ENCODE data around the gene OXSR1.

OXSR1 gene

GRCh38 chr3:38169027-38169317, 3.6 kb downstream of the OXSR1 start:
- DNase-seq: no peak

- no peak for DNase-seq
Observed at GRCh38 chr3:38170722-38171121, 5.4 kb downstream of the OXSR1 start.

GRCh38 chr3:38171622-38172021, 6.3 kb downstream of the OXSR1 start:
- DNase-seq: no peak

GRCh38 chr3:38173834-38174418, 8.6 kb downstream of the OXSR1 start:
- no peak for DNase-seq

- no peak for DNase-seq
Observed at GRCh38 chr3:38177181-38177580, 11.8 kb downstream of the OXSR1 start.

GRCh38 chr3:38186781-38187180, 21.4 kb downstream of the OXSR1 start:
- DNase-seq: no peak

GRCh38 chr3:38190481-38190881, 25.1 kb downstream of the OXSR1 start:
- DNase-seq: no peak

- peak in 1 of 2 donors; percentile 53 for DNase-seq
Observed at GRCh38 chr3:38202931-38203330, 37.6 kb downstream of the OXSR1 start.

- no peak for DNase-seq
Observed at GRCh38 chr3:38203690-38204089, 38.4 kb downstream of the OXSR1 start.

GRCh38 chr3:38204599-38205471, 39.5 kb downstream of the OXSR1 start:
- no peak for DNase-seq

- DNase-seq: no peak
Observed at GRCh38 chr3:38205472-38205805, 40.1 kb downstream of the OXSR1 start.

GRCh38 chr3:38207254-38208003, 42.1 kb downstream of the OXSR1 start:
- DNase-seq: no peak

GRCh38 chr3:38210141-38210757, 44.9 kb downstream of the OXSR1 start:
- peak in 1 of 2 donors; percentile 11 for DNase-seq

GRCh38 chr3:38212141-38212540, 46.8 kb downstream of the OXSR1 start:
- no peak for DNase-seq

- no peak for DNase-seq
Observed at GRCh38 chr3:38214560-38214959, 49.2 kb downstream of the OXSR1 start.

- DNase-seq: no peak
Observed at GRCh38 chr3:38219609-38220197, 54.4 kb downstream of the OXSR1 start.

- no peak for DNase-seq
Observed at GRCh38 chr3:38221005-38221404, 55.7 kb downstream of the OXSR1 start.

GRCh38 chr3:38222032-38222634, 56.8 kb downstream of the OXSR1 start:
- no peak for DNase-seq

- no peak for DNase-seq
Observed at GRCh38 chr3:38224357-38224756, 59.0 kb downstream of the OXSR1 start.

- DNase-seq: no peak
Observed at GRCh38 chr3:38226273-38226672, 60.9 kb downstream of the OXSR1 start.

- DNase-seq: no peak
Observed at GRCh38 chr3:38227989-38228388, 62.7 kb downstream of the OXSR1 start.

GRCh38 chr3:38229036-38229435, 63.7 kb downstream of the OXSR1 start:
- no peak for DNase-seq

GRCh38 chr3:38232701-38233100, 67.4 kb downstream of the OXSR1 start:
- DNase-seq: no peak
